GM12878 (cell line): Measurements from ENCODE around the gene NCLN. TPM values are rescaled to one million over a fixed set of nuclear protein-coding genes. Genes with fewer than 3 reads are reported as not detected.
A peak's percentile ranks its signal among the peaks of the same experiment; 100 is the strongest.

ENCODE experiments used
- ATAC-seq: fragments of 200-7000 bp; cut with Tn5 transposase; 3 replicates; pipeline ENCODE4 v1.9.1; 2020; ENCODE audit warnings: mild to moderate bottlenecking, moderate library complexity
- BruUV-seq: library from RNA; stranded (reverse); fragments of 400-500 nt; replicated peaks from 2 replicates; lab custom pipeline; 2021; lab: Mats Ljungman, UMichigan
- CTCF ChIA-PET: fragments of 300-600 bp; sonication (Branson Sonifier 250); formaldehyde crosslinking; extraction: SDS; loops from one replicate; lab custom pipeline; 2021; ENCODE audit warnings: inconsistent platforms; lab: Yijun Ruan, JAX
- POLR2A ChIA-PET: fragments of 350-600 bp; formaldehyde crosslinking; extraction: SDS; loops from one replicate; lab custom pipeline; 2021; ENCODE audit warnings: inconsistent platforms; lab: Charles Lee
- RAD21 ChIA-PET: fragments of 300-600 bp; sonication (Branson Sonifier 250); formaldehyde crosslinking; loops from one replicate; lab custom pipeline; 2023; ENCODE audit warnings: antibody characterized with exemption; ENCODE audit not compliant: unreplicated experiment; lab: Charles Lee
- SMC1A ChIA-PET: fragments of 300-600 bp; sonication (Branson Sonifier 250); formaldehyde crosslinking; loops from one replicate; lab custom pipeline; 2023; ENCODE audit not compliant: unreplicated experiment, uncharacterized antibody; lab: Charles Lee
- DNase-seq: peaks from one replicate; pipeline ENCODE4 v3.0.0-alpha.2; 2011; ENCODE audit warnings: low read depth, low spot score
- FAIRE-seq: peaks from 3 replicates; lab custom pipeline; 2011; peaks lifted over from hg19 to GRCh38; lab: Jason Lieb, UNC
- H2AFZ ChIP-seq: 2 replicates; pipeline ENCODE4 v1.6.0; 2011; ENCODE audit warnings: low read depth, low read length, control low read depth; ENCODE audit not compliant: control insufficient read depth
- H3K27ac ChIP-seq: 2 replicates; pipeline ENCODE4 v1.5.1; 2011; ENCODE audit warnings: control low read depth; ENCODE audit not compliant: control insufficient read depth, insufficient read depth
- H3K27me3 ChIP-seq, 2 experiments: replicated peaks in 1 of 2; 2 replicates each; pipeline versions ENCODE4 v1.6.0 to v1.6.1; 2011; ENCODE audit warnings: low read length in 1 of 2; ENCODE audit not compliant: control insufficient read depth in 2 of 2, insufficient read depth in 2 of 2
- H3K36me3 ChIP-seq, 2 experiments: 2 replicates each; pipeline ENCODE4 v1.5.1; 2011; ENCODE audit warnings: low read length in 1 of 2; ENCODE audit not compliant: control insufficient read depth in 2 of 2, insufficient read depth in 2 of 2
- H3K4me1 ChIP-seq: 2 replicates; pipeline ENCODE4 v1.6.1; 2011; ENCODE audit warnings: mild to moderate bottlenecking, low read length, moderate library complexity, mixed read lengths; ENCODE audit not compliant: control insufficient read depth, insufficient read depth
- H3K4me2 ChIP-seq: 2 replicates; pipeline ENCODE4 v1.6.0; 2011; ENCODE audit warnings: control low read depth; ENCODE audit not compliant: control insufficient read depth, insufficient read depth
- H3K4me3 ChIP-seq: fragments of 200-600 bp; sonication (generic); 2 replicates; pipeline ENCODE4 v1.5.1; 2016
- H3K79me2 ChIP-seq: 2 replicates; pipeline ENCODE4 v1.6.0; 2011; ENCODE audit warnings: low read length; ENCODE audit not compliant: control insufficient read depth, insufficient read depth
- H3K9ac ChIP-seq: 2 replicates; pipeline ENCODE4 v1.8.0; 2011; ENCODE audit warnings: low read length, control low read depth, mixed read lengths; ENCODE audit not compliant: control insufficient read depth, insufficient read depth
- H3K9me3 ChIP-seq: replicated peaks from 3 replicates; pipeline ENCODE4 v1.5.1; 2011; ENCODE audit warnings: mild to moderate bottlenecking, low read length; ENCODE audit not compliant: control insufficient read depth, insufficient read depth
- H4K20me1 ChIP-seq: 2 replicates; pipeline ENCODE4 v1.6.0; 2011; ENCODE audit not compliant: control insufficient read depth, insufficient read depth
- BRCA1 ChIP-seq: IDR thresholded peaks from 2 replicates; pipeline ENCODE4 v1.6.1; 2011; ENCODE audit warnings: low read depth, low read length, improper control_type of control experiment
- E2F4 ChIP-seq: IDR thresholded peaks from 2 replicates; pipeline ENCODE4 v1.6.1; 2012; ENCODE audit warnings: low read depth, low read length, improper control_type of control experiment
- EGR1 ChIP-seq, 2 experiments: IDR thresholded peaks; 1 replicate in 1 of 2; 2 replicates in 1 of 2; pipeline ENCODE4 v1.6.1; 2011 to 2012; ENCODE audit warnings: low read depth in 2 of 2, low read length in 2 of 2, borderline replicate concordance in 1 of 2, mild to moderate bottlenecking in 1 of 2, moderate library complexity in 1 of 2
- ESRRA ChIP-seq: IDR thresholded peaks from 2 replicates; pipeline ENCODE4 v1.6.1; 2012; ENCODE audit warnings: mild to moderate bottlenecking, low read length, improper control_type of control experiment
- IKZF1 ChIP-seq: fragments of 450-650 bp; conservative IDR thresholded peaks from 2 replicates; pipeline ENCODE4 v1.6.1; 2017; ENCODE audit warnings: antibody characterized with exemption, mild to moderate bottlenecking
- PML ChIP-seq: IDR thresholded peaks from 2 replicates; pipeline ENCODE4 v1.6.1; 2012; ENCODE audit warnings: low read length, inconsistent platforms
- POLR2AphosphoS5 ChIP-seq: IDR thresholded peaks from 2 replicates; pipeline ENCODE4 v1.6.1; 2011; ENCODE audit warnings: mild to moderate bottlenecking, low read length, inconsistent platforms
- RCOR1 ChIP-seq: conservative IDR thresholded peaks from 2 replicates; pipeline ENCODE4 v1.6.1; 2012; ENCODE audit warnings: low read depth, low read length, improper control_type of control experiment
- SMAD5 ChIP-seq: IDR thresholded peaks from 2 replicates; pipeline ENCODE4 v1.6.1; 2016; ENCODE audit warnings: antibody characterized with exemption, low read depth
- WGBS: methylation state at CpG from one replicate; pipeline ENCODE4 v1.1.6; 2016; ENCODE audit warnings: low lambda C conversion rate; ENCODE audit not compliant: insufficient replicate concordance, insufficient coverage; ENCODE audit errors: missing lambda C conversion rate; 5-methylcytosine and 5-hydroxymethylcytosine counted together
- in situ Hi-C: fragments of 300-500 bp; cut with MboI; formaldehyde crosslinking; loops from 9 replicates; pipeline ENCODE4 v1.14.3; 2018; ENCODE audit warnings: mixed read lengths
- intact Hi-C: fragments of 100-400 bp; cut with micrococcal nuclease; formaldehyde crosslinking; loops from one replicate; pipeline ENCODE4 v1.14.2; 2022; ENCODE audit not compliant: unreplicated experiment
- polyA plus RNA-seq, 11 experiments: library from polyadenylated mRNA; depleted of rRNA in 4 of 11; unstranded in 6 of 11; stranded (reverse) in 5 of 11; fragments of >200 nt; fragmentation: Nextera tagmentation in 4 of 11; fragmentation: Illumina TruSeq in 1 of 11; extraction: Ambion mirVana in 4 of 11; extraction: Trizol in 1 of 11; gene quantifications; 1 replicate in 1 of 11; 2 replicates in 10 of 11; pipeline versions ENCODE4 v1.2.1 to v1.2.3, GENCODE V29; 2011 to 2016; ENCODE audit warnings: inconsistent platforms in 2 of 11, missing spikeins in 2 of 11, low read depth in 1 of 11
- total RNA-seq, 4 experiments: library from RNA; depleted of rRNA in 3 of 4; stranded (reverse); fragments of >200 nt in 3 of 4; fragmentation: Illumina TruSeq in 1 of 4; extraction: Trizol in 1 of 4; gene quantifications; 2 replicates each; pipeline versions ENCODE4 v1.2.1 to v1.2.3, GENCODE V29; 2013 to 2021
- TF ChIP-seq, protein P1 (sequence below): IDR thresholded peaks from 2 replicates; pipeline ENCODE4 v1.6.1; 2012; ENCODE audit warnings: mild to moderate bottlenecking, low read depth, low read length
- TF ChIP-seq, protein P2 (sequence below): fragments of 150-350 bp; IDR thresholded peaks from 2 replicates; pipeline ENCODE4 v1.6.1; 2016; ENCODE audit warnings: low read depth, low read length
- TF ChIP-seq, protein P3 (sequence below): IDR thresholded peaks from 2 replicates; pipeline ENCODE4 v1.6.1; 2012; ENCODE audit warnings: low read depth, low read length, improper control_type of control experiment

NCLN gene
- total and polyA plus RNA-seq, 10 of the 15 experiments (the other 5 are each of a cell fraction or from before 2014, with no cell fraction given) = 2.2 to 79.1 (median 36.0) TPM

- TF ChIP-seq, protein P1, sequence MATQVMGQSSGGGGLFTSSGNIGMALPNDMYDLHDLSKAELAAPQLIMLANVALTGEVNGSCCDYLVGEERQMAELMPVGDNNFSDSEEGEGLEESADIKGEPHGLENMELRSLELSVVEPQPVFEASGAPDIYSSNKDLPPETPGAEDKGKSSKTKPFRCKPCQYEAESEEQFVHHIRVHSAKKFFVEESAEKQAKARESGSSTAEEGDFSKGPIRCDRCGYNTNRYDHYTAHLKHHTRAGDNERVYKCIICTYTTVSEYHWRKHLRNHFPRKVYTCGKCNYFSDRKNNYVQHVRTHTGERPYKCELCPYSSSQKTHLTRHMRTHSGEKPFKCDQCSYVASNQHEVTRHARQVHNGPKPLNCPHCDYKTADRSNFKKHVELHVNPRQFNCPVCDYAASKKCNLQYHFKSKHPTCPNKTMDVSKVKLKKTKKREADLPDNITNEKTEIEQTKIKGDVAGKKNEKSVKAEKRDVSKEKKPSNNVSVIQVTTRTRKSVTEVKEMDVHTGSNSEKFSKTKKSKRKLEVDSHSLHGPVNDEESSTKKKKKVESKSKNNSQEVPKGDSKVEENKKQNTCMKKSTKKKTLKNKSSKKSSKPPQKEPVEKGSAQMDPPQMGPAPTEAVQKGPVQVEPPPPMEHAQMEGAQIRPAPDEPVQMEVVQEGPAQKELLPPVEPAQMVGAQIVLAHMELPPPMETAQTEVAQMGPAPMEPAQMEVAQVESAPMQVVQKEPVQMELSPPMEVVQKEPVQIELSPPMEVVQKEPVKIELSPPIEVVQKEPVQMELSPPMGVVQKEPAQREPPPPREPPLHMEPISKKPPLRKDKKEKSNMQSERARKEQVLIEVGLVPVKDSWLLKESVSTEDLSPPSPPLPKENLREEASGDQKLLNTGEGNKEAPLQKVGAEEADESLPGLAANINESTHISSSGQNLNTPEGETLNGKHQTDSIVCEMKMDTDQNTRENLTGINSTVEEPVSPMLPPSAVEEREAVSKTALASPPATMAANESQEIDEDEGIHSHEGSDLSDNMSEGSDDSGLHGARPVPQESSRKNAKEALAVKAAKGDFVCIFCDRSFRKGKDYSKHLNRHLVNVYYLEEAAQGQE = no peak
- TF ChIP-seq ESRRA (no peak), RCOR1 (no peak)
Measured at GRCh38 chr19:3186160-3186688, 494 bp downstream of the NCLN start (continued).

GRCh38 chr19:3186891-3187661, 1.3 kb downstream of the NCLN start:
- H2AFZ ChIP-seq = no peak overlapping the region
- ChIA-PET POLR2A (interaction anchor here (0.9 to 1.2 kb wide), 2 partner anchors 10 to 237 kb away, joined by 3 to 5 read pairs; no protein-coding TSS in a partner anchor), SMC1A (no interaction called here), RAD21 (interaction anchor here (0.9 kb wide), 1 partner anchor 237 kb away, joined by 3 read pairs; no protein-coding TSS in a partner anchor), CTCF (interaction anchor here (0.6 to 1.1 kb wide), 2 partner anchors 23 to 101 kb away, joined by 3 read pairs; no protein-coding TSS in a partner anchor)
- no peak for ATAC-seq
- peak overlapping the region; percentile 91 for H3K9ac ChIP-seq
- no peaks in the 10 kb centered on the region for H4K20me1 ChIP-seq
- H3K4me3 ChIP-seq = peak overlapping the region; percentile 76
- DNase-seq = no peak
- H3K27ac ChIP-seq = peak overlapping the region; percentile 94
- H3K4me2 ChIP-seq = peak overlapping the region; percentile 99
- BruUV-seq = TSS peak; percentile 32
- intact Hi-C loops = no loop called here
- 55% methylated on average over 23 of the region's 23 CpGs for WGBS
- no peak for FAIRE-seq
- H3K79me2 ChIP-seq = peaks cover 56% of the 10 kb centered on the region
- H3K36me3 ChIP-seq = peaks cover 0 to 3% of the 10 kb centered on the region in 2 experiments; a peak in 1 of 4 replicates
- peaks cover 14% of the 10 kb centered on the region for H3K4me1 ChIP-seq
- no peaks in the 10 kb centered on the region for H3K9me3 ChIP-seq
- in situ Hi-C loops = no loop called here
- no peaks in the 10 kb centered on the region for H3K27me3 ChIP-seq
- TF ChIP-seq POLR2AphosphoS5 (no peak), EGR1 (IDR thresholded peaks at IDR 0.05; ENCODE audit: borderline replicate concordance in 1 of 2, low read depth in 2 of 2, low read length in 2 of 2) (no peak), BRCA1 (no peak), IKZF1 (no peak), PML (no peak), E2F4 (no peak), SMAD5 (no peak)
- TF ChIP-seq, protein P2, sequence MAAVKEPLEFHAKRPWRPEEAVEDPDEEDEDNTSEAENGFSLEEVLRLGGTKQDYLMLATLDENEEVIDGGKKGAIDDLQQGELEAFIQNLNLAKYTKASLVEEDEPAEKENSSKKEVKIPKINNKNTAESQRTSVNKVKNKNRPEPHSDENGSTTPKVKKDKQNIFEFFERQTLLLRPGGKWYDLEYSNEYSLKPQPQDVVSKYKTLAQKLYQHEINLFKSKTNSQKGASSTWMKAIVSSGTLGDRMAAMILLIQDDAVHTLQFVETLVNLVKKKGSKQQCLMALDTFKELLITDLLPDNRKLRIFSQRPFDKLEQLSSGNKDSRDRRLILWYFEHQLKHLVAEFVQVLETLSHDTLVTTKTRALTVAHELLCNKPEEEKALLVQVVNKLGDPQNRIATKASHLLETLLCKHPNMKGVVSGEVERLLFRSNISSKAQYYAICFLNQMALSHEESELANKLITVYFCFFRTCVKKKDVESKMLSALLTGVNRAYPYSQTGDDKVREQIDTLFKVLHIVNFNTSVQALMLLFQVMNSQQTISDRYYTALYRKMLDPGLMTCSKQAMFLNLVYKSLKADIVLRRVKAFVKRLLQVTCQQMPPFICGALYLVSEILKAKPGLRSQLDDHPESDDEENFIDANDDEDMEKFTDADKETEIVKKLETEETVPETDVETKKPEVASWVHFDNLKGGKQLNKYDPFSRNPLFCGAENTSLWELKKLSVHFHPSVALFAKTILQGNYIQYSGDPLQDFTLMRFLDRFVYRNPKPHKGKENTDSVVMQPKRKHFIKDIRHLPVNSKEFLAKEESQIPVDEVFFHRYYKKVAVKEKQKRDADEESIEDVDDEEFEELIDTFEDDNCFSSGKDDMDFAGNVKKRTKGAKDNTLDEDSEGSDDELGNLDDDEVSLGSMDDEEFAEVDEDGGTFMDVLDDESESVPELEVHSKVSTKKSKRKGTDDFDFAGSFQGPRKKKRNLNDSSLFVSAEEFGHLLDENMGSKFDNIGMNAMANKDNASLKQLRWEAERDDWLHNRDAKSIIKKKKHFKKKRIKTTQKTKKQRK = no peak
- TF ChIP-seq, protein P3, sequence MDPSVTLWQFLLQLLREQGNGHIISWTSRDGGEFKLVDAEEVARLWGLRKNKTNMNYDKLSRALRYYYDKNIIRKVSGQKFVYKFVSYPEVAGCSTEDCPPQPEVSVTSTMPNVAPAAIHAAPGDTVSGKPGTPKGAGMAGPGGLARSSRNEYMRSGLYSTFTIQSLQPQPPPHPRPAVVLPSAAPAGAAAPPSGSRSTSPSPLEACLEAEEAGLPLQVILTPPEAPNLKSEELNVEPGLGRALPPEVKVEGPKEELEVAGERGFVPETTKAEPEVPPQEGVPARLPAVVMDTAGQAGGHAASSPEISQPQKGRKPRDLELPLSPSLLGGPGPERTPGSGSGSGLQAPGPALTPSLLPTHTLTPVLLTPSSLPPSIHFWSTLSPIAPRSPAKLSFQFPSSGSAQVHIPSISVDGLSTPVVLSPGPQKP = no peak
